ENCODE data around the gene RASSF8. TPM values are rescaled to one million over a fixed set of nuclear protein-coding genes. Genes with fewer than 3 reads are reported as not detected.

The RASSF8 gene
- total RNA-seq, 3 donors from 2014 or later (not counting 1 experiment from before 2014, with no cell fraction given): 0.35 to 1.3 (median 1.2) TPM

- Histone ChIP-seq H3K4me1 (ENCODE audit: control insufficient read depth, insufficient read depth, low read length) (no peaks in the 10 kb centered on the region), H3K27me3 (ENCODE audit: control insufficient read depth, insufficient read depth, low read length) (no peaks in the 10 kb centered on the region), H3K4me3 (ENCODE audit: low read length) (no peak overlapping the region), H3K36me3 (ENCODE audit: control insufficient read depth, insufficient read depth, low read length) (no peaks in the 10 kb centered on the region), H3K9me3 (ENCODE audit: control insufficient read depth, insufficient read depth, low read length) (no peaks in the 10 kb centered on the region), H3K27ac (ENCODE audit: low read length) (no peak overlapping the region)
- no peak for ATAC-seq
- 99% methylated on average over 4 of the region's 4 CpGs for WGBS (ENCODE audit: insufficient coverage)
- H3K4me3 Mint-ChIP-seq: no peak overlapping the region
- intact Hi-C loops (cut with micrococcal nuclease): no loop called here
- no peaks in the 10 kb centered on the region for H3K9me3 Mint-ChIP-seq
- peaks cover 6% of the 10 kb centered on the region in 2 donors for H3K27me3 Mint-ChIP-seq (ENCODE audit: low read depth in 2 of 2)
- DNase-seq: no peak
- no peaks in the 10 kb centered on the region for H3K36me3 Mint-ChIP-seq
- H3K4me1 Mint-ChIP-seq: no peaks in the 10 kb centered on the region
- TF ChIP-seq, protein P1, sequence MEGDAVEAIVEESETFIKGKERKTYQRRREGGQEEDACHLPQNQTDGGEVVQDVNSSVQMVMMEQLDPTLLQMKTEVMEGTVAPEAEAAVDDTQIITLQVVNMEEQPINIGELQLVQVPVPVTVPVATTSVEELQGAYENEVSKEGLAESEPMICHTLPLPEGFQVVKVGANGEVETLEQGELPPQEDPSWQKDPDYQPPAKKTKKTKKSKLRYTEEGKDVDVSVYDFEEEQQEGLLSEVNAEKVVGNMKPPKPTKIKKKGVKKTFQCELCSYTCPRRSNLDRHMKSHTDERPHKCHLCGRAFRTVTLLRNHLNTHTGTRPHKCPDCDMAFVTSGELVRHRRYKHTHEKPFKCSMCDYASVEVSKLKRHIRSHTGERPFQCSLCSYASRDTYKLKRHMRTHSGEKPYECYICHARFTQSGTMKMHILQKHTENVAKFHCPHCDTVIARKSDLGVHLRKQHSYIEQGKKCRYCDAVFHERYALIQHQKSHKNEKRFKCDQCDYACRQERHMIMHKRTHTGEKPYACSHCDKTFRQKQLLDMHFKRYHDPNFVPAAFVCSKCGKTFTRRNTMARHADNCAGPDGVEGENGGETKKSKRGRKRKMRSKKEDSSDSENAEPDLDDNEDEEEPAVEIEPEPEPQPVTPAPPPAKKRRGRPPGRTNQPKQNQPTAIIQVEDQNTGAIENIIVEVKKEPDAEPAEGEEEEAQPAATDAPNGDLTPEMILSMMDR (IDR thresholded peaks at IDR 0.05): no peak
- H3K27ac Mint-ChIP-seq: no peak overlapping the region
These were observed 25.1 kb downstream of the RASSF8 start for GRCh38 chr12:25983625-25984024.

DNA sequence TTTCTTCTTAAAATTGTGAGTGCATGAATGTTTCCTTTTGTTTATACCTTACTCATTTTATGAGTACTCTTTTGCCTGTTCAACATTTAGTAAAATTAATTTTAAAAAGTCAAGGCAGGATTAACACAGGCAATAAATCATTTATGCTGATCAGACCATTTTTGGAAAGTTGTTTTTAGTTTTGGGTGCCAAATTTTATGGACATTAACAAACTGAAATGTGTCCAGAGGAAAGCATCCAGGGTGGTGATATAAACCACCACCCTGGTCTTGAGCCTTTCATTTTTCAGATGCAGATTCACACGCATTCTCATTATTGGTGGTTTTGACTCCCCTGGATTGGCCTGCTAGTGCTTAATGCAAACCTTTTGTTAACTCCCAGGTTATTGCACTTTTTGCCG lies 26.3 kb downstream of the RASSF8 start:
- DNase-seq (no peak), ATAC-seq (no peak)
- intact Hi-C loops (cut with micrococcal nuclease): no loop called here
- H3K27ac ChIP-seq (ENCODE audit: low read length): no peak overlapping the region
- H3K27ac Mint-ChIP-seq: no peak overlapping the region
- H3K9me3 ChIP-seq (ENCODE audit: control insufficient read depth, insufficient read depth, low read length): no peaks in the 10 kb centered on the region
- H3K4me3 Mint-ChIP-seq: no peak overlapping the region
- no peaks in the 10 kb centered on the region for H3K27me3 ChIP-seq (ENCODE audit: control insufficient read depth, insufficient read depth, low read length)
- no peaks in the 10 kb centered on the region for H3K9me3 Mint-ChIP-seq
- H3K27me3 Mint-ChIP-seq (ENCODE audit: low read depth in 2 of 2): peaks cover 0 to 7% of the 10 kb centered on the region in 2 donors
- 93% methylated on average over 2 of the region's 2 CpGs for WGBS (ENCODE audit: insufficient coverage)
- H3K36me3 ChIP-seq (ENCODE audit: control insufficient read depth, insufficient read depth, low read length): no peaks in the 10 kb centered on the region
- H3K4me1 Mint-ChIP-seq: no peaks in the 10 kb centered on the region
- H3K4me1 ChIP-seq (ENCODE audit: control insufficient read depth, insufficient read depth, low read length): no peaks in the 10 kb centered on the region
- TF ChIP-seq, protein P1 (IDR thresholded peaks at IDR 0.05): no peak
- no peaks in the 10 kb centered on the region for H3K36me3 Mint-ChIP-seq
- no peak overlapping the region for H3K4me3 ChIP-seq (ENCODE audit: low read length)

- H3K4me1 Mint-ChIP-seq: no peaks in the 10 kb centered on the region
- peaks cover 0 to 7% of the 10 kb centered on the region in 2 donors for H3K27me3 Mint-ChIP-seq (ENCODE audit: low read depth in 2 of 2)
- H3K27ac Mint-ChIP-seq: no peak overlapping the region
- TF ChIP-seq, protein P1 (IDR thresholded peaks at IDR 0.05): no peak
- 60% methylated on average over 5 of the region's 8 CpGs for WGBS (ENCODE audit: insufficient coverage)
- H3K4me1 ChIP-seq (ENCODE audit: control insufficient read depth, insufficient read depth, low read length): no peaks in the 10 kb centered on the region
- no peaks in the 10 kb centered on the region for H3K36me3 ChIP-seq (ENCODE audit: control insufficient read depth, insufficient read depth, low read length)
- H3K9me3 Mint-ChIP-seq: no peaks in the 10 kb centered on the region
- no peak overlapping the region for H3K4me3 ChIP-seq (ENCODE audit: low read length)
- no peak overlapping the region for H3K4me3 Mint-ChIP-seq
- no peaks in the 10 kb centered on the region for H3K27me3 ChIP-seq (ENCODE audit: control insufficient read depth, insufficient read depth, low read length)
- H3K36me3 Mint-ChIP-seq: no peaks in the 10 kb centered on the region
- no peak overlapping the region for H3K27ac ChIP-seq (ENCODE audit: low read length)
- H3K9me3 ChIP-seq (ENCODE audit: control insufficient read depth, insufficient read depth, low read length): no peaks in the 10 kb centered on the region
- intact Hi-C loops (cut with micrococcal nuclease): no loop called here
- DNase-seq (no peak), ATAC-seq (no peak)
These were observed 27.1 kb downstream of the RASSF8 start for GRCh38 chr12:25985316-25986175.

- DNase-seq (no peak), ATAC-seq (no peak)
- H3K4me1 Mint-ChIP-seq: no peaks in the 10 kb centered on the region
- H3K4me3 ChIP-seq (ENCODE audit: low read length): no peak overlapping the region
- H3K36me3 ChIP-seq (ENCODE audit: control insufficient read depth, insufficient read depth, low read length): no peaks in the 10 kb centered on the region
- no peak overlapping the region for H3K27ac Mint-ChIP-seq
- no peaks in the 10 kb centered on the region for H3K9me3 Mint-ChIP-seq
- no peaks in the 10 kb centered on the region for H3K27me3 ChIP-seq (ENCODE audit: control insufficient read depth, insufficient read depth, low read length)
- H3K4me3 Mint-ChIP-seq: no peak overlapping the region
- H3K9me3 ChIP-seq (ENCODE audit: control insufficient read depth, insufficient read depth, low read length): no peaks in the 10 kb centered on the region
- no peak overlapping the region for H3K27ac ChIP-seq (ENCODE audit: low read length)
- TF ChIP-seq, protein P1 (IDR thresholded peaks at IDR 0.05): no peak
- no peaks in the 10 kb centered on the region for H3K36me3 Mint-ChIP-seq
- intact Hi-C loops (cut with micrococcal nuclease): no loop called here
- H3K4me1 ChIP-seq (ENCODE audit: control insufficient read depth, insufficient read depth, low read length): no peaks in the 10 kb centered on the region
- peaks cover 0 to 7% of the 10 kb centered on the region in 2 donors for H3K27me3 Mint-ChIP-seq (ENCODE audit: low read depth in 2 of 2)
These were observed 27.7 kb downstream of the RASSF8 start for GRCh38 chr12:25986180-25986579.

All from natural killer cell (primary cell).